OCI-LY3 (cell line): Measurements from ENCODE around the gene SPOCK1.

ENCODE experiments used
- H2AFZ ChIP-seq: fragments of 200-600, 300-600 bp; shearing (Covaris generic); 2 replicates; pipeline ENCODE4 v1.6.0; 2014; ENCODE audit warnings: antibody characterized with exemption, low read depth, low read length
- H3K27ac ChIP-seq: fragments of 200-600, 300-600 bp; sonication (generic); 2 replicates; pipeline ENCODE4 v1.5.1; 2014; ENCODE audit warnings: mild to moderate bottlenecking, low read length, moderate library complexity, mixed read lengths
- H3K27me3 ChIP-seq: fragments of 200-600, 300-600 bp; sonication (generic); 2 replicates; pipeline ENCODE4 v1.6.1; 2014; ENCODE audit warnings: low read depth, low read length, mixed read lengths
- H3K36me3 ChIP-seq: fragments of 200-600, 300-600 bp; sonication (generic); replicated peaks from 2 replicates; pipeline ENCODE3; 2014; ENCODE audit warnings: low read depth, low read length, mixed read lengths
- H3K4me1 ChIP-seq: fragments of 300-600, 200-600 bp; sonication (generic); 2 replicates; pipeline ENCODE4 v1.6.1; 2014; ENCODE audit warnings: low read length, mixed read lengths
- H3K4me2 ChIP-seq: fragments of 200-600, 300-600 bp; sonication (generic); 2 replicates; pipeline ENCODE4 v1.6.1; 2014; ENCODE audit warnings: low read length, mixed read lengths
- H3K4me3 ChIP-seq: fragments of 300-600, 200-600 bp; sonication (generic); 2 replicates; pipeline ENCODE4 v1.5.1; 2014; ENCODE audit warnings: antibody characterized with exemption, mild to moderate bottlenecking, low read length, moderate library complexity
- H3K79me2 ChIP-seq: fragments of 300-600, 200-600 bp; shearing (Covaris generic); 2 replicates; pipeline ENCODE4 v1.6.1; 2014; ENCODE audit warnings: mild to moderate bottlenecking, low read length, mixed read lengths
- H3K9ac ChIP-seq: fragments of 300-600, 200-600 bp; shearing (Covaris generic); 2 replicates; pipeline ENCODE4 v1.6.0; 2014; ENCODE audit warnings: mild to moderate bottlenecking, low read length, moderate library complexity
- H3K9me3 ChIP-seq: fragments of 200-600, 300-600 bp; shearing (Covaris generic); 2 replicates; pipeline ENCODE4 v1.6.1; 2014; ENCODE audit warnings: low read length, mixed read lengths; ENCODE audit not compliant: insufficient read depth
- H4K20me1 ChIP-seq: fragments of 200-600, 300-600 bp; sonication (generic); 2 replicates; pipeline ENCODE4 v1.6.1; 2016; ENCODE audit warnings: low read length, mixed read lengths; ENCODE audit not compliant: insufficient read depth
- CTCF ChIP-seq: fragments of 200-600, 300-600 bp; sonication (generic); IDR thresholded peaks from 2 replicates; pipeline ENCODE4 v1.5.1; 2014; ENCODE audit warnings: antibody characterized with exemption, low read length, low read depth
- EZH2phosphoT487 ChIP-seq: fragments of 200-600 bp; shearing (Covaris generic); IDR thresholded peaks from 2 replicates; pipeline ENCODE4 v1.6.1; 2018; ENCODE audit warnings: antibody characterized with exemption, mixed run types, low read depth

Gene SPOCK1

GRCh38 chr5:137490591-137490990 is 8.5 kb downstream of the SPOCK1 start:
- Histone ChIP-seq H3K27me3 (no peaks in the 10 kb centered on the region), H4K20me1 (no peaks in the 10 kb centered on the region), H3K4me3 (no peak overlapping the region), H3K4me2 (no peak overlapping the region), H3K36me3 (no peaks in the 10 kb centered on the region), H2AFZ (no peak overlapping the region), H3K9me3 (no peaks in the 10 kb centered on the region), H3K9ac (no peak overlapping the region), H3K4me1 (no peaks in the 10 kb centered on the region), H3K27ac (no peak overlapping the region), H3K79me2 (no peaks in the 10 kb centered on the region)
- TF ChIP-seq CTCF (no peak), EZH2phosphoT487 (no peak)

GRCh38 chr5:137488974-137489373 is 10.2 kb downstream of the SPOCK1 start:
- no peaks in the 10 kb centered on the region for H3K4me1 ChIP-seq
- no peak for TF ChIP-seq EZH2phosphoT487
- TF ChIP-seq CTCF: no peak
- H4K20me1 ChIP-seq: no peaks in the 10 kb centered on the region
- no peak overlapping the region for H2AFZ ChIP-seq
- H3K36me3 ChIP-seq: no peaks in the 10 kb centered on the region
- H3K27me3 ChIP-seq: no peaks in the 10 kb centered on the region
- no peak overlapping the region for H3K9ac ChIP-seq
- H3K9me3 ChIP-seq: no peaks in the 10 kb centered on the region
- no peaks in the 10 kb centered on the region for H3K79me2 ChIP-seq
- H3K4me2 ChIP-seq: no peak overlapping the region
- H3K4me3 ChIP-seq: no peak overlapping the region
- no peak overlapping the region for H3K27ac ChIP-seq

GRCh38 chr5:137488516-137488915 is 10.6 kb downstream of the SPOCK1 start:
- Histone ChIP-seq H3K4me1 (no peaks in the 10 kb centered on the region), H3K9ac (no peak overlapping the region), H2AFZ (no peak overlapping the region), H3K9me3 (no peaks in the 10 kb centered on the region), H3K4me2 (no peak overlapping the region), H3K4me3 (no peak overlapping the region), H3K27ac (no peak overlapping the region), H4K20me1 (no peaks in the 10 kb centered on the region), H3K36me3 (no peaks in the 10 kb centered on the region), H3K27me3 (no peaks in the 10 kb centered on the region), H3K79me2 (no peaks in the 10 kb centered on the region)
- TF ChIP-seq EZH2phosphoT487 (no peak), CTCF (no peak)

- TF ChIP-seq CTCF (no peak), EZH2phosphoT487 (no peak)
- H3K4me3 ChIP-seq: no peak overlapping the region
- H4K20me1 ChIP-seq: no peaks in the 10 kb centered on the region
- H3K9ac ChIP-seq: no peak overlapping the region
- no peaks in the 10 kb centered on the region for H3K9me3 ChIP-seq
- no peaks in the 10 kb centered on the region for H3K36me3 ChIP-seq
- H2AFZ ChIP-seq: no peak overlapping the region
- no peaks in the 10 kb centered on the region for H3K79me2 ChIP-seq
- H3K27ac ChIP-seq: no peak overlapping the region
- no peak overlapping the region for H3K4me2 ChIP-seq
- no peaks in the 10 kb centered on the region for H3K27me3 ChIP-seq
- H3K4me1 ChIP-seq: no peaks in the 10 kb centered on the region
Measured at GRCh38 chr5:137487600-137487999, 11.5 kb downstream of the SPOCK1 start.
